ENCODE data around the gene ABHD10. TPM values are rescaled to one million over a fixed set of nuclear protein-coding genes. Genes with fewer than 3 reads are reported as not detected.

Gene ABHD10
- total RNA-seq, 1 experiment from 2014 or later, result 21.8 TPM

DNA sequence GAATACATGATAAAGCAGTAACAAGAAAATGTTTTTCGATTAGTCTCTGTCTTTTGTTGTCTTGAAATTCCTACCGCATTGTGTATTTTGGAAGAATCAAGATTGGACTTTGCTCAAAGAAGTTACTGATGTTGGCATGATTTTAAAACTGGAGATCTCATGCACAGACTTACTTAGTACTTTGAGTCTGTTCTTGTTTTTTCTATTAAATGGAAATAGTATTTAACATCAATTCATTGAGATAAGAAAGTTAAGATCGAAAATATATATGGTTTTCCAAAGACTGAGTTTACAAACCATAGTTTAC is 2.6 kb downstream of the ABHD10 start:
- Histone ChIP-seq H3K9me3 (ENCODE audit: control insufficient read depth, low read depth, low read length) (no peaks in the 10 kb centered on the region), H3K27me3 (ENCODE audit: insufficient read depth, low read length) (no peaks in the 10 kb centered on the region), H4K91ac (ENCODE audit: insufficient read length, low read depth, low read length) (no peak overlapping the region), H2BK15ac (ENCODE audit: low read depth, low read length) (no peak overlapping the region), H3K79me2 (ENCODE audit: insufficient read depth, low read length) (no peaks in the 10 kb centered on the region), H3K23me2 (ENCODE audit: insufficient read length, low read depth, low read length, poor library complexity, severe bottlenecking) (peaks cover 3% of the 10 kb centered on the region), H2BK12ac (ENCODE audit: insufficient read length, low read depth, low read length) (no peak overlapping the region), H4K8ac (replicated peaks; ENCODE audit: insufficient read length, low read depth, low read length) (no peak overlapping the region), H3K18ac (ENCODE audit: insufficient read length, low read depth, low read length) (no peak overlapping the region), H3K14ac (ENCODE audit: insufficient read depth, low read length) (no peak overlapping the region), H3K4ac (ENCODE audit: low read depth, low read length) (no peak overlapping the region), H2AK5ac (ENCODE audit: insufficient read length, low read length) (no peak overlapping the region), H4K5ac (ENCODE audit: insufficient read length, low read depth, low read length) (no peak overlapping the region), H3K27ac (ENCODE audit: insufficient read length, low read depth, low read length) (no peak overlapping the region), H2AFZ (ENCODE audit: low read length) (no peak overlapping the region), H4K20me1 (ENCODE audit: control insufficient read depth, insufficient read depth, insufficient read length) (no peaks in the 10 kb centered on the region), H3K9ac (ENCODE audit: extremely low read depth, insufficient read length, low read length) (no peak overlapping the region), H3K23ac (ENCODE audit: insufficient read length, low read depth, low read length) (no peak overlapping the region), H3K4me1 (ENCODE audit: insufficient read depth, low read length) (no peaks in the 10 kb centered on the region), H3K4me2 (ENCODE audit: insufficient read depth, insufficient read length, low read length) (no peak overlapping the region), H2BK5ac (ENCODE audit: insufficient read length, low read length) (no peak overlapping the region), H2BK20ac (ENCODE audit: low read depth, low read length, poor library complexity, severe bottlenecking) (no peak overlapping the region), H3T11ph (ENCODE audit: low read length) (no peak overlapping the region), H2BK120ac (ENCODE audit: low read depth, low read length, poor library complexity, severe bottlenecking) (no peak overlapping the region), H3K56ac (ENCODE audit: insufficient read length, low read depth, low read length) (no peak overlapping the region), H3K79me1 (ENCODE audit: insufficient read depth, low read depth, low read length, poor library complexity, severe bottlenecking) (no peaks in the 10 kb centered on the region)
- DNase-seq, result no peak
- no CpG with 5 or more reads among the region's 3 CpGs for WGBS (ENCODE audit: extremely low coverage, insufficient read length, low lambda C conversion rate)
- peaks cover 7 to 12% of the 10 kb centered on the region in 2 experiments for H3K4me1 Mint-ChIP-seq
- no peak overlapping the region for H3K27ac Mint-ChIP-seq
- H3K9me3 Mint-ChIP-seq, result no peaks in the 10 kb centered on the region
- TF ChIP-seq, protein P1, sequence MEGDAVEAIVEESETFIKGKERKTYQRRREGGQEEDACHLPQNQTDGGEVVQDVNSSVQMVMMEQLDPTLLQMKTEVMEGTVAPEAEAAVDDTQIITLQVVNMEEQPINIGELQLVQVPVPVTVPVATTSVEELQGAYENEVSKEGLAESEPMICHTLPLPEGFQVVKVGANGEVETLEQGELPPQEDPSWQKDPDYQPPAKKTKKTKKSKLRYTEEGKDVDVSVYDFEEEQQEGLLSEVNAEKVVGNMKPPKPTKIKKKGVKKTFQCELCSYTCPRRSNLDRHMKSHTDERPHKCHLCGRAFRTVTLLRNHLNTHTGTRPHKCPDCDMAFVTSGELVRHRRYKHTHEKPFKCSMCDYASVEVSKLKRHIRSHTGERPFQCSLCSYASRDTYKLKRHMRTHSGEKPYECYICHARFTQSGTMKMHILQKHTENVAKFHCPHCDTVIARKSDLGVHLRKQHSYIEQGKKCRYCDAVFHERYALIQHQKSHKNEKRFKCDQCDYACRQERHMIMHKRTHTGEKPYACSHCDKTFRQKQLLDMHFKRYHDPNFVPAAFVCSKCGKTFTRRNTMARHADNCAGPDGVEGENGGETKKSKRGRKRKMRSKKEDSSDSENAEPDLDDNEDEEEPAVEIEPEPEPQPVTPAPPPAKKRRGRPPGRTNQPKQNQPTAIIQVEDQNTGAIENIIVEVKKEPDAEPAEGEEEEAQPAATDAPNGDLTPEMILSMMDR (conservative IDR thresholded peaks at IDR 0.05), result no peak
- no peak overlapping the region for H3K4me3 Mint-ChIP-seq
- H3K27me3 Mint-ChIP-seq (ENCODE audit: low read depth), result no peaks in the 10 kb centered on the region
- peaks cover 2 to 13% (median 11%) of the 10 kb centered on the region in 3 experiments; a peak in 6 of 7 replicates for H3K36me3 Mint-ChIP-seq (ENCODE audit: insufficient read depth in 1 of 3, low read depth in 3 of 3)
